HepG2 (cell line): Measurements from ENCODE around the gene FOXA3. TPM values are rescaled to one million over a fixed set of nuclear protein-coding genes. Genes with fewer than 3 reads are reported as not detected.
A peak's percentile ranks its signal among the peaks of the same experiment; 100 is the strongest.

ENCODE experiments used
- CC2D1A ChIP-seq: sonication (generic); formaldehyde crosslinking; IDR thresholded peaks from 2 replicates; pipeline ENCODE4 v1.8.1; 2023; ENCODE audit warnings: mild to moderate bottlenecking, missing genetic modification reagents
- HCFC1 ChIP-seq: fragments of 150-350 bp; IDR thresholded peaks from 2 replicates; pipeline ENCODE4 v1.6.1; 2014; ENCODE audit warnings: low read depth, low read length
- HNRNPK ChIP-seq: fragments of 200-400 bp; formaldehyde crosslinking; IDR thresholded peaks from 2 replicates; pipeline ENCODE4 v1.6.1; 2018; ENCODE audit warnings: low read length, low read depth, moderate library complexity, mild to moderate bottlenecking; ENCODE audit not compliant: poor library complexity, severe bottlenecking
- HNRNPL ChIP-seq: fragments of 200-400 bp; formaldehyde crosslinking; IDR thresholded peaks from 2 replicates; pipeline ENCODE4 v1.6.1; 2017; ENCODE audit warnings: mild to moderate bottlenecking, low read depth, low read length
- HNRNPLL ChIP-seq: fragments of 200-400 bp; formaldehyde crosslinking; IDR thresholded peaks from 2 replicates; pipeline ENCODE4 v1.6.1; 2017; ENCODE audit warnings: mild to moderate bottlenecking, low read depth, low read length; ENCODE audit not compliant: poor library complexity, severe bottlenecking
- MZF1 ChIP-seq: sonication (generic); formaldehyde crosslinking; IDR thresholded peaks from 2 replicates; pipeline ENCODE4 v1.8.1; 2023; ENCODE audit warnings: mild to moderate bottlenecking, missing genetic modification reagents, borderline replicate concordance
- NR2C2 ChIP-seq: sonication (generic); formaldehyde crosslinking; IDR thresholded peaks from 2 replicates; pipeline ENCODE4 v1.4.0; 2020; ENCODE audit warnings: missing genetic modification reagents, mild to moderate bottlenecking, moderate library complexity, borderline replicate concordance
- REXO4 ChIP-seq: sonication (generic); formaldehyde crosslinking; IDR thresholded peaks from 2 replicates; pipeline ENCODE4 v1.8.0; 2022; ENCODE audit warnings: missing genetic modification reagents, mild to moderate bottlenecking, borderline replicate concordance
- SKI ChIP-seq: fragments of 450-650 bp; IDR thresholded peaks from one replicate; pipeline ENCODE4 v1.6.1; 2018; ENCODE audit warnings: mild to moderate bottlenecking; ENCODE audit not compliant: partially characterized antibody
- THYN1 ChIP-seq: sonication (generic); formaldehyde crosslinking; IDR thresholded peaks from 2 replicates; pipeline ENCODE4 v1.8.1; 2023; ENCODE audit warnings: low read depth, mild to moderate bottlenecking, moderate library complexity, missing genetic modification reagents, borderline replicate concordance
- ZNF138 ChIP-seq: sonication (generic); formaldehyde crosslinking; IDR thresholded peaks from 2 replicates; pipeline ENCODE4 v1.5.0; 2020; ENCODE audit warnings: mild to moderate bottlenecking, low read depth, missing genetic modification reagents
- ZNF234 ChIP-seq: sonication (generic); formaldehyde crosslinking; conservative IDR thresholded peaks from 2 replicates; pipeline ENCODE4 v1.5.1; 2020; ENCODE audit warnings: mild to moderate bottlenecking, missing genetic modification reagents
- ZNF432 ChIP-seq: sonication (generic); formaldehyde crosslinking; IDR thresholded peaks from 2 replicates; pipeline ENCODE4 v1.5.0; 2020; ENCODE audit warnings: missing genetic modification reagents, mild to moderate bottlenecking, borderline replicate concordance
- ZNF891 ChIP-seq: sonication (generic); formaldehyde crosslinking; IDR thresholded peaks from 2 replicates; pipeline ENCODE4 v1.5.0; 2020; ENCODE audit warnings: mild to moderate bottlenecking, missing genetic modification reagents
- polyA plus RNA-seq, 8 experiments: library from polyadenylated mRNA; depleted of rRNA in 3 of 8; stranded (reverse) in 7 of 8; unstranded in 1 of 8; fragments of >200 nt; fragmentation: Illumina TruSeq in 4 of 8; extraction: Trizol in 4 of 8; gene quantifications; 2 replicates each; pipeline versions ENCODE4 v1.2.1 to v1.2.3, GENCODE V29; 2011 to 2016; ENCODE audit warnings: low read depth in 4 of 8, missing spikeins in 1 of 8, mixed read lengths in 1 of 8; ENCODE audit not compliant: insufficient read depth in 1 of 8
- total RNA-seq, 5 experiments: library from RNA; depleted of rRNA; stranded (reverse); fragments of >200 nt; fragmentation: Illumina TruSeq; extraction: Trizol; gene quantifications; 2 replicates each; pipeline ENCODE4 v1.2.3, GENCODE V29; 2016; ENCODE audit warnings: low read depth in 1 of 5
- TF ChIP-seq, protein P1 (sequence below): sonication (generic); formaldehyde crosslinking; IDR thresholded peaks from 2 replicates; pipeline ENCODE4 v1.8.0; 2022; ENCODE audit warnings: low read depth, missing genetic modification reagents
- TF ChIP-seq, protein P2 (sequence below): sonication (generic); formaldehyde crosslinking; IDR thresholded peaks from 2 replicates; pipeline ENCODE4 v1.4.0; 2020; ENCODE audit warnings: missing genetic modification reagents
- TF ChIP-seq, protein P3 (sequence below): sonication (generic); formaldehyde crosslinking; IDR thresholded peaks from 2 replicates; pipeline ENCODE4 v1.4.0; 2020; ENCODE audit warnings: missing genetic modification reagents
- TF ChIP-seq, protein P4 (sequence below): sonication (generic); formaldehyde crosslinking; IDR thresholded peaks from 2 replicates; pipeline ENCODE4 v1.4.0; 2020; ENCODE audit warnings: mild to moderate bottlenecking, missing genetic modification reagents

Gene FOXA3
- total and polyA plus RNA-seq, 2 of the 13 experiments (the other 11 are each of a cell fraction or from before 2014, with no cell fraction given), result 29.8 to 47.6 TPM

DNA sequence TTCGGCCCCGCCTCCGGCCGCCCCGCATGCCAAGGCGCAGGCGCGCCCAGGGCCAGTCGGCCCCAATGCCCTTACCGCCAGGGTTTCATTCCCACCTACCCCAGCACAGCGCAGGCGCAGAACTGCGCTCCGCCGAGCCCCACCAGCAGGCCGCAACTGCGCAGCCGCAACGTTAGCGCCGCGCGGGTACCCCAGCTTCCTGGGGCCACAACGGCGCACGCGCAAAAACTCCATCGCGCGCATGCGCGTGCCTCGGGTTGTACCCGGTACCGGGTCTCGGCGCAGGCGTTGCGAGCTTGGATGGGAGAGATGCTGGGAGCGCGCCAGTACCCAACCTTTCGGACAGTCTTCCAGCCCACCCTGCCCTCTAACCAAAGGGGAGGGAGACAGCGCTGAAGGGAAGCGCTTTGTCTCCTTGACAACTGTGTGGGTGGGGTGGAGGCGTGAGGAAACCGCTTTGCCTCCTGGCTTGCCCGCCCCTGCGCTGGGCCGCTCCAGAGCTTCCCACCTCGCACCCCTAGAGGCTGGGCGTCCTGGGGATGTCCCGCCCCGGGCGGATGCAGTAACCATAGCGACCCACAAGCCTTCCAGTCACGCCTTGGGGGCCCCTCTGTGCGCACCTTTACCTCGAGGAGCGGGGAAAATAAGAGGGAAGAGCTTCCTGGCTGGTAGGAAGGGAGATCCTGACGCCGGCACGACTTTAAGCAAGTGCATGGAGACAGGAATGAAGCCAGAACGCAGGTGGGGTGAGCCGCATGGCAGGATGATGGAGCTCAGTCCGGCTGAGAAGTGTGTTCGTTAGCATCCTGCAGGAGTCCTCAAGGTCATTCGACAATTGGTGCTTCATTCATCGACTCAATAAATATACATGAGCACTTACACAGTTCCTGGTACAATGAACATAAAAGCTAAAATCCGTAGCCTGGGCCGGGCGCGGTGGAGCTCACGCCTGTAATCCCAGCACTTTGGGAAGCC, 38.8 kb downstream of the FOXA3 start (continued):
- TF ChIP-seq, protein P1, sequence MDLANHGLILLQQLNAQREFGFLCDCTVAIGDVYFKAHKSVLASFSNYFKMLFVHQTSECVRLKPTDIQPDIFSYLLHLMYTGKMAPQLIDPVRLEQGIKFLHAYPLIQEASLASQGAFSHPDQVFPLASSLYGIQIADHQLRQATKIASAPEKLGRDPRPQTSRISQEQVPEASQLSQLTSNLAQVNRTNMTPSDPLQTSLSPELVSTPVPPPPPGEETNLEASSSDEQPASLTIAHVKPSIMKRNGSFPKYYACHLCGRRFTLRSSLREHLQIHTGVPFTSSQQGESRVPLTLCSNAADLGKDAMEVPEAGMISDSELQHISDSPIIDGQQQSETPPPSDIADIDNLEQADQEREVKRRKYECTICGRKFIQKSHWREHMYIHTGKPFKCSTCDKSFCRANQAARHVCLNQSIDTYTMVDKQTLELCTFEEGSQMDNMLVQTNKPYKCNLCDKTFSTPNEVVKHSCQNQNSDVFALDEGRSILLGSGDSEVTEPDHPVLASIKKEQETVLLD (CRISPR knock-in tag), result no peak; the same call in none of the 2 replicates
- TF ChIP-seq NR2C2 (CRISPR knock-in tag), result no peak
- no peak for TF ChIP-seq MZF1 (CRISPR knock-in tag)
- no peak for TF ChIP-seq ZNF891
- TF ChIP-seq REXO4 (CRISPR knock-in tag), result no peak
- TF ChIP-seq HNRNPLL, result peak; percentile 89
- no peak for TF ChIP-seq THYN1 (CRISPR knock-in tag)
- no peak for TF ChIP-seq ZNF432 (CRISPR knock-in tag)
- TF ChIP-seq HNRNPK, result no peak
- no peak for TF ChIP-seq CC2D1A
- no peak for TF ChIP-seq SKI
- TF ChIP-seq, protein P2, sequence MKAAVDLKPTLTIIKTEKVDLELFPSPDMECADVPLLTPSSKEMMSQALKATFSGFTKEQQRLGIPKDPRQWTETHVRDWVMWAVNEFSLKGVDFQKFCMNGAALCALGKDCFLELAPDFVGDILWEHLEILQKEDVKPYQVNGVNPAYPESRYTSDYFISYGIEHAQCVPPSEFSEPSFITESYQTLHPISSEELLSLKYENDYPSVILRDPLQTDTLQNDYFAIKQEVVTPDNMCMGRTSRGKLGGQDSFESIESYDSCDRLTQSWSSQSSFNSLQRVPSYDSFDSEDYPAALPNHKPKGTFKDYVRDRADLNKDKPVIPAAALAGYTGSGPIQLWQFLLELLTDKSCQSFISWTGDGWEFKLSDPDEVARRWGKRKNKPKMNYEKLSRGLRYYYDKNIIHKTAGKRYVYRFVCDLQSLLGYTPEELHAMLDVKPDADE (CRISPR knock-in tag), result no peak
- TF ChIP-seq, protein P3, sequence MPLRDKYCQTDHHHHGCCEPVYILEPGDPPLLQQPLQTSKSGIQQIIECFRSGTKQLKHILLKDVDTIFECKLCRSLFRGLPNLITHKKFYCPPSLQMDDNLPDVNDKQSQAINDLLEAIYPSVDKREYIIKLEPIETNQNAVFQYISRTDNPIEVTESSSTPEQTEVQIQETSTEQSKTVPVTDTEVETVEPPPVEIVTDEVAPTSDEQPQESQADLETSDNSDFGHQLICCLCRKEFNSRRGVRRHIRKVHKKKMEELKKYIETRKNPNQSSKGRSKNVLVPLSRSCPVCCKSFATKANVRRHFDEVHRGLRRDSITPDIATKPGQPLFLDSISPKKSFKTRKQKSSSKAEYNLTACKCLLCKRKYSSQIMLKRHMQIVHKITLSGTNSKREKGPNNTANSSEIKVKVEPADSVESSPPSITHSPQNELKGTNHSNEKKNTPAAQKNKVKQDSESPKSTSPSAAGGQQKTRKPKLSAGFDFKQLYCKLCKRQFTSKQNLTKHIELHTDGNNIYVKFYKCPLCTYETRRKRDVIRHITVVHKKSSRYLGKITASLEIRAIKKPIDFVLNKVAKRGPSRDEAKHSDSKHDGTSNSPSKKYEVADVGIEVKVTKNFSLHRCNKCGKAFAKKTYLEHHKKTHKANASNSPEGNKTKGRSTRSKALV, result peak; percentile 45; the same call in 1 of the 2 replicates
- TF ChIP-seq ZNF234 (CRISPR knock-in tag), result no peak
- TF ChIP-seq ZNF138 (CRISPR knock-in tag), result no peak
- TF ChIP-seq HNRNPL, result no peak
- TF ChIP-seq, protein P4, sequence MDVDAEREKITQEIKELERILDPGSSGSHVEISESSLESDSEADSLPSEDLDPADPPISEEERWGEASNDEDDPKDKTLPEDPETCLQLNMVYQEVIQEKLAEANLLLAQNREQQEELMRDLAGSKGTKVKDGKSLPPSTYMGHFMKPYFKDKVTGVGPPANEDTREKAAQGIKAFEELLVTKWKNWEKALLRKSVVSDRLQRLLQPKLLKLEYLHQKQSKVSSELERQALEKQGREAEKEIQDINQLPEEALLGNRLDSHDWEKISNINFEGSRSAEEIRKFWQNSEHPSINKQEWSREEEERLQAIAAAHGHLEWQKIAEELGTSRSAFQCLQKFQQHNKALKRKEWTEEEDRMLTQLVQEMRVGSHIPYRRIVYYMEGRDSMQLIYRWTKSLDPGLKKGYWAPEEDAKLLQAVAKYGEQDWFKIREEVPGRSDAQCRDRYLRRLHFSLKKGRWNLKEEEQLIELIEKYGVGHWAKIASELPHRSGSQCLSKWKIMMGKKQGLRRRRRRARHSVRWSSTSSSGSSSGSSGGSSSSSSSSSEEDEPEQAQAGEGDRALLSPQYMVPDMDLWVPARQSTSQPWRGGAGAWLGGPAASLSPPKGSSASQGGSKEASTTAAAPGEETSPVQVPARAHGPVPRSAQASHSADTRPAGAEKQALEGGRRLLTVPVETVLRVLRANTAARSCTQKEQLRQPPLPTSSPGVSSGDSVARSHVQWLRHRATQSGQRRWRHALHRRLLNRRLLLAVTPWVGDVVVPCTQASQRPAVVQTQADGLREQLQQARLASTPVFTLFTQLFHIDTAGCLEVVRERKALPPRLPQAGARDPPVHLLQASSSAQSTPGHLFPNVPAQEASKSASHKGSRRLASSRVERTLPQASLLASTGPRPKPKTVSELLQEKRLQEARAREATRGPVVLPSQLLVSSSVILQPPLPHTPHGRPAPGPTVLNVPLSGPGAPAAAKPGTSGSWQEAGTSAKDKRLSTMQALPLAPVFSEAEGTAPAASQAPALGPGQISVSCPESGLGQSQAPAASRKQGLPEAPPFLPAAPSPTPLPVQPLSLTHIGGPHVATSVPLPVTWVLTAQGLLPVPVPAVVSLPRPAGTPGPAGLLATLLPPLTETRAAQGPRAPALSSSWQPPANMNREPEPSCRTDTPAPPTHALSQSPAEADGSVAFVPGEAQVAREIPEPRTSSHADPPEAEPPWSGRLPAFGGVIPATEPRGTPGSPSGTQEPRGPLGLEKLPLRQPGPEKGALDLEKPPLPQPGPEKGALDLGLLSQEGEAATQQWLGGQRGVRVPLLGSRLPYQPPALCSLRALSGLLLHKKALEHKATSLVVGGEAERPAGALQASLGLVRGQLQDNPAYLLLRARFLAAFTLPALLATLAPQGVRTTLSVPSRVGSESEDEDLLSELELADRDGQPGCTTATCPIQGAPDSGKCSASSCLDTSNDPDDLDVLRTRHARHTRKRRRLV, result peak; percentile 78
- TF ChIP-seq HCFC1, result 0 out of 2 replicates have a peak, but pooled peaks have one; percentile 20
